ENCODE data around the gene FAM111B. TPM values are rescaled to one million over a fixed set of nuclear protein-coding genes. Genes with fewer than 3 reads are reported as not detected.
A peak's percentile ranks its signal among the peaks of the same experiment; 100 is the strongest.
"Not testable (repeated sequence)": the region's sequence is repeated elsewhere in the genome, so short reads cannot be mapped to it uniquely, and the experiment has no call there.

The FAM111B gene
- polyA plus RNA-seq, 1 experiment: 0.76 TPM

GRCh38 chr11:59135648-59136461, 28.8 kb downstream of the FAM111B start:
- H3K36me3 ChIP-seq (ENCODE audit: control insufficient read depth, insufficient read depth, low read length): peaks cover 3% of the 10 kb centered on the region; the same call in 1 of the 2 replicates
- H3K4me3 ChIP-seq (ENCODE audit: low read depth, low read length): no peak overlapping the region
- H3K27me3 ChIP-seq (ENCODE audit: control insufficient read depth, insufficient read depth, low read length): no peaks in the 10 kb centered on the region
- DNase-seq (ENCODE audit: low read depth): no peak
- peak; percentile 100 for TF ChIP-seq CTCF (IDR thresholded peaks at IDR 0.05; ENCODE audit: insufficient read depth, low read depth, low read length)
- POLR2A ChIA-PET: no interaction called here
- CTCF ChIA-PET: interaction anchor here (0.6 to 2.2 kb wide), 42 partner anchors 8 to 571 kb away, joined by 3 to 44 read pairs (median 4); partner anchors contain the start of gene FAM111B

- H3K36me3 ChIP-seq (ENCODE audit: control insufficient read depth, insufficient read depth, low read length); H3K4me3 ChIP-seq (ENCODE audit: low read depth, low read length); POLR2A ChIA-PET; H3K27me3 ChIP-seq (ENCODE audit: control insufficient read depth, insufficient read depth, low read length); DNase-seq (ENCODE audit: low read depth): not testable (repeated sequence)
- CTCF ChIA-PET: interaction anchor here (1.0 to 2.2 kb wide), 32 partner anchors 8 to 572 kb away, joined by 3 to 44 read pairs (median 5); partner anchors contain the start of gene FAM111B
These were observed 29.5 kb downstream of the FAM111B start for GRCh38 chr11:59136551-59136950.

- ChIA-PET CTCF (interaction anchor here (1.9 kb wide), 1 partner anchor 40 kb away, joined by 11 read pairs; no protein-coding TSS in a partner anchor), POLR2A (no interaction called here)
- peaks cover 1% of the 10 kb centered on the region; the same call in 1 of the 2 replicates for H3K36me3 ChIP-seq (ENCODE audit: control insufficient read depth, insufficient read depth, low read length)
- DNase-seq (ENCODE audit: low read depth): no peak
- no peak for TF ChIP-seq CTCF (IDR thresholded peaks at IDR 0.05; ENCODE audit: insufficient read depth, low read depth, low read length)
- no peak overlapping the region for H3K4me3 ChIP-seq (ENCODE audit: low read depth, low read length)
- H3K27me3 ChIP-seq (ENCODE audit: control insufficient read depth, insufficient read depth, low read length): no peaks in the 10 kb centered on the region
These were observed 30.2 kb downstream of the FAM111B start for GRCh38 chr11:59137190-59137589.

- Histone ChIP-seq H3K27me3 (ENCODE audit: control insufficient read depth, insufficient read depth, low read length) (no peaks in the 10 kb centered on the region), H3K4me3 (ENCODE audit: low read depth, low read length) (no peak overlapping the region), H3K36me3 (ENCODE audit: control insufficient read depth, insufficient read depth, low read length) (peaks cover 1% of the 10 kb centered on the region; the same call in 1 of the 2 replicates)
- CTCF ChIA-PET: interaction anchor here (1.9 kb wide), 1 partner anchor 42 kb away, joined by 11 read pairs; no protein-coding TSS in a partner anchor
- TF ChIP-seq CTCF (IDR thresholded peaks at IDR 0.05; ENCODE audit: insufficient read depth, low read depth, low read length): no peak
- POLR2A ChIA-PET: no interaction called here
- no peak for DNase-seq (ENCODE audit: low read depth)
These were observed 31.6 kb downstream of the FAM111B start for GRCh38 chr11:59138643-59139042.

- Histone ChIP-seq H3K27me3 (ENCODE audit: control insufficient read depth, insufficient read depth, low read length) (no peaks in the 10 kb centered on the region), H3K4me3 (ENCODE audit: low read depth, low read length) (no peak overlapping the region), H3K36me3 (ENCODE audit: control insufficient read depth, insufficient read depth, low read length) (peaks cover 1% of the 10 kb centered on the region; the same call in 1 of the 2 replicates)
- POLR2A ChIA-PET: no interaction called here
- no peak for DNase-seq (ENCODE audit: low read depth)
- no peak for TF ChIP-seq CTCF (IDR thresholded peaks at IDR 0.05; ENCODE audit: insufficient read depth, low read depth, low read length)
- CTCF ChIA-PET: interaction anchor here (1.5 to 6.6 kb wide), 2 partner anchors 16 to 43 kb away, joined by 3 to 56 read pairs; no protein-coding TSS in a partner anchor
These were observed 34.2 kb downstream of the FAM111B start for GRCh38 chr11:59141191-59141590.

Measured in BJ (cell line).